NCI-H2196 treated with DMSO at 0.1 percent for 48 hours (cell line): ENCODE measurements around the gene TTC13.

ENCODE experiments used
- DNase-seq: peaks from one replicate; lab custom pipeline; 2025; ENCODE audit not compliant: unreplicated experiment; lab: John Stamatoyannopoulos, UW

Gene TTC13

GRCh38 chr1:230876660-230877059 lies 102.0 kb downstream of the TTC13 start:
- no peak for DNase-seq

- DNase-seq = no peak
Observed at GRCh38 chr1:230875370-230875769, 103.3 kb downstream of the TTC13 start.

- no peak for DNase-seq
Observed at GRCh38 chr1:230870916-230871315, 107.7 kb downstream of the TTC13 start.

- DNase-seq = no peak
Observed at GRCh38 chr1:230869500-230869899, 109.2 kb downstream of the TTC13 start.

GRCh38 chr1:230868736-230869385 lies 109.8 kb downstream of the TTC13 start:
- DNase-seq = no peak

- DNase-seq = peak; percentile 38
Observed at GRCh38 chr1:230867903-230868735, 110.5 kb downstream of the TTC13 start, which contains the start of gene C1orf198. Gene C1orf198, minus strand, starts transcription at chr1:230868521. Its CDS starts 9 bp downstream, at chr1:230868512.

GRCh38 chr1:230867101-230867902 lies 111.4 kb downstream of the TTC13 start:
- DNase-seq = no peak

- no peak for DNase-seq
Observed at GRCh38 chr1:230866171-230867070, 112.2 kb downstream of the TTC13 start.

- DNase-seq = no peak
Observed at GRCh38 chr1:230865062-230865817, 113.4 kb downstream of the TTC13 start.

- no peak for DNase-seq
Observed at GRCh38 chr1:230864441-230864840, 114.2 kb downstream of the TTC13 start.

GRCh38 chr1:230863449-230863848 lies 115.2 kb downstream of the TTC13 start:
- no peak for DNase-seq

GRCh38 chr1:230861970-230862595 lies 116.6 kb downstream of the TTC13 start:
- DNase-seq = no peak

GRCh38 chr1:230861489-230861888 lies 117.2 kb downstream of the TTC13 start:
- no peak for DNase-seq

GRCh38 chr1:230860617-230861384 lies 117.9 kb downstream of the TTC13 start:
- no peak for DNase-seq

- no peak for DNase-seq
Observed at GRCh38 chr1:230858918-230859729, 119.5 kb downstream of the TTC13 start.

- DNase-seq = no peak
Observed at GRCh38 chr1:230858236-230858820, 120.3 kb downstream of the TTC13 start.

- no peak for DNase-seq
Observed at GRCh38 chr1:230857822-230858221, 120.8 kb downstream of the TTC13 start.
